GM18498 (cell line): Measurements from ENCODE around the gene DGKH.
"Not testable (repeated sequence)": the region's sequence is repeated elsewhere in the genome, so short reads cannot be mapped to it uniquely, and the experiment has no call there.

ENCODE experiments used
- ATAC-seq: cut with Tn5 transposase; IDR thresholded peaks from one replicate; pipeline ENCODE4 v1.9.1; 2021; ENCODE audit warnings: mild to moderate bottlenecking, moderate library complexity; ENCODE audit not compliant: unreplicated experiment

DGKH gene

DNA sequence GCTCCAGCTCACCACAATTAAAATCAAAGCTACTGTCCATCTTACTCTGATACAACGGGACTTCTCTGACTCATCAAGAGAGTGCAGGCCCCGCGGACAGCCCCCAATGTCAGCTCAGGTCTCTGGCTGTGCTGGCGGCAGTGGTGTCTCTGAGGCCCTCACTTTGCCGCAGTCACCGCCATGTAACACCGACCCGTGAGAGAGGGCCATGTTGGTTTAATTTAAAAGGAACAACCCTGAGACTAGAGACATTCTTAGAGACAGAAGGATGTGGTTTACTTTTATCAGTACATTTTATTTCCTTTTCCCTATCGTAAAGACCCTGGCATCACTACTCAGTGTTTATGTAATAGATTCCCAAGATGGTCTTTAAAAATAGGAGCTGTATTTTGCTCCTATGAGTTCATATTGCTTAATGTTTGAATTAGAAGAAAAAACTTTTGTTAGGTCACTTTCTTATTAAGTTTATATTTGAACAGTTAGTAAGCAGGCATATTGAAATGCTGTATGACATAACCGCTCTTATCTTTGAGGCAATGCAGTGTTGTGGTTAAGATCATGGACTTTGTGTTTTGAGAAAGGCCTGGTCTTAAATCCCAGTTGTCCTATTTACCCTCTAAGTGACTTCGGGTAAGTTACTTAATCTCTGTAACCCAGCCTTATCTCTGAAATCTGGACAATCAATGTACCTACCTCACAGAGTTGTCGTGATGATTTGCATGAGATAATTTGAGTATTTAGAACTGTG lies 23.4 kb downstream of the DGKH start:
- no peak for ATAC-seq

DNA sequence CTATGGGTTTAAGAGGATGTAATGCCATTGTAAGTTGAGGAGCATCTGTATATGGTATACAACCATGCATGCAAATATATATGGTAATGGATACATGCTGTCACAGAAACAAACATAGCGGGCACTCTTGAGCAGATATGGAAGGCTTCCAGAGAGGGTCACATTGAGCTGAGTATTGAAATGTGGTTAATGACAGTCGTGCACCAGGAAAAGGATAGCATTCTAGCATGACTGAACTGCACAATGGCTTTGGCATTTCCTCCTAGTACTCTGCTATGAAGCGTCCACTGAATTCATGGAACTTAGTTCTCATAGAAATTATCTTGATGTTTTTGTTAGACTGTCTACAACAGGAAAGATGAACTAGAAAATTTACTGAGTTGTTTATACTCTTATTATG lies 25.2 kb downstream of the DGKH start:
- no peak for ATAC-seq

DNA sequence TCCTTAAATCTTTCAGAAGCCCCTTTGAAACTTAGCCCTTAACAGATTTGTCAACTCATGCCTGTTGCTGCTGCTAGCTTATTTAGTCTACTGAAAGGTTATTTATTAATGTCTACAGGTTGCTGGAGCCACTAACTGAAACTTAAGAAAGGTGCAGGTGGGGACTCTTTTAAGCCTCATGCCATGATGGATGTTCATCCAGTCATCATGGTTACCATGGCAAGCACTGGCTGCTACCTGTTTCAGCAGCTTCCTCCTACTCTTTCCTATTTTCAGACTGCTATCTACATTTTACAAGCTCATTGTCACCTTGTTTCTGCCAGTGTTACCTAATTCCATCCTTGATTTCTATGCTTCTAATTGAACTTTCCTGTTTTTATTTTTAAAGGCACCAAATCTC lies 27.1 kb downstream of the DGKH start:
- no peak for ATAC-seq

DNA sequence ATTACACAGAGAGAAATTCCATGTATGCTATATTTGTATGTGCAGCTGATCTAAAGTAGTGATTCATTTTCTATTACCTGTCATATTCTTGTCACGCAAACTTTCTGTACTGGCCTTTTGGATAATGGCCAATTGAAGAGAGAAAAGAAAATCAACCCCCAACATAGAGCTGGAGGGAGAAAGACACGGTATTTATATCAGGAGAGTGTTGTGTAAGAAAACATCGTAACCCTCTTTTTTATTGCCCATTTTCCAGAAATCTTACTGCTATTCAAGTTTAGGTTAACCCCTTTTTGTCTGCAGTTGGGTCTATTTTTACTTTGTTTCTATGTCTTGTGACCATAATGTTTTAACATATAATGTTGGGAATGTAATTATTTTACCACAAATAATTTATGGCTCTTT lies 27.9 kb downstream of the DGKH start:
- no peak for ATAC-seq

DNA sequence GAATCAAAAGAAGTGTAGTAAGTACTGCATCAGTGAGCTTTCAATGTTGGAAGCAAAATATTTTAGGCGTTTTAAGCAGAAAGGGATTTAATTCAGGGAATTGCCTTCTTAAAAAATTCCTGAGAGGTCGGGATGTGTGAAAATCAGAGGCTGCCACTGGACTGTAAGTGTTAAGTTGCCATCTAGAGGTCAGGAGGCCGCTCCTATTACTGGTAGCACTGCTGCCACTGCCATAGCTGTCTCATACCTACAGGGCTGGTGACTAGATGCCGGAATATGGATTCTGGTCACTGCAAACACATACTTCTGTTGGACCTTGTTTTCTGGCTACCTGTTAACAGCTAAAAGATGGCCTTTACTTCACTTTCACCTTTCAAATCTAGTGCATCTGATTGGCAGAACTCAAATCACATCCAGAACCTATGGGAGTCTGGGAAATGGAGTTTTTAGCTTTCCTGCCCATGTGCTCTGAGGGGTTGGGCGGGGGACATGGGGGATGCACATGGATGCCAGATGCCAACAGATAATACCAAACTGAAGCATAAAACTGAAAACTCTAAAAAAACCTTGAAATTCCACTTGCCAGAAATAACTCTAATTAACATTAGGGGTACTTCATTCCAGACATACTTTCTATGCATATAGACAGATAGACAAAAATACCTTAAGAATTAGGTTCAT lies 29.8 kb downstream of the DGKH start:
- no peak for ATAC-seq

DNA sequence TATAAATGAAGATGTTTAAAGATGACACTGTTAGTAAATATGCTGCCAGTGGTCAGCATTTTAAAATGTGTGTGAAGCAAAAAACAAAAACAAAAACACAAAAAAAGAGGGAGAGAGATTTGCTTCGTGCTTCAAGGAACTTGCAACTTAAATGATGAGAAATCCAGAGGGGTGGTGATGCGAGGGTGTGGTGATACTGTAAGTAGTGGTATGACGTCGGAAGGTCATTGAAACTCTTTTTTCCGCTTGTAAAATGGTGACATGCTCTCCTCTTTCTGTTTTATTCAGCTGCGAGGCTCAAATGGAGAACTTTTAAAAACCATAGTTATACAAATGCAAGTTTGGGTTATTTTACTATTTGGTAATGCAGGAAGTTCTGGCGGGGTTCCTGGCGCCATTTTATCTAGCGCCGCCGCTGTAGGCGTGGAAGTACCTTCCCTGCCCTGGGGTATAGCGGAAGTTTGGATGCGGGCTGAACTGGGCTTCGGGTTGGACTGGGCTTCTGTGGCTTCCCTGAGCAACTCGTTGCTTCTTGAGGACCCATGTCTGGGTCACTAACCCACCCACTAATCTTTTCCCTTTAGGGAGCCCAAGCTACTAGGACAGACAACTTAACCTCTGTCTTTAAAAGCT lies 34.8 kb downstream of the DGKH start:
- ATAC-seq = no peak

DNA sequence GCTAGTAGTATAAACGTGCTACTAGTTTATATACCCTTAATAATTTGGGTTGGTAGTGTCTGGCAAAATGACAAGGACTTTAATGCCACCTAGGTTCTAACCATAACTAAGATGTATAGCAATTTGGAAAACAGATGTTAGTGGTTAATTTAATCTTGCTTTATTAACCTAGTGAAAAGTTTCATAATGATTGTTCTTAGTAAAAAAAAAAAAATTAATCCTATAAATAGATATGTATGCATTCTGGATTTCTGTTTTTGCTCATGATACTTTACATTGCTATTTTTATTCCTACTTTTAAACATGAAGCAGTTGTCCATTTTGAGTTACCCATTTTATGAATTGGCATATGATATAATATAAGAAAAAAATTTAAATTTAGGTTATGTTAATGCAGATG lies 36.3 kb downstream of the DGKH start:
- ATAC-seq = no peak

DNA sequence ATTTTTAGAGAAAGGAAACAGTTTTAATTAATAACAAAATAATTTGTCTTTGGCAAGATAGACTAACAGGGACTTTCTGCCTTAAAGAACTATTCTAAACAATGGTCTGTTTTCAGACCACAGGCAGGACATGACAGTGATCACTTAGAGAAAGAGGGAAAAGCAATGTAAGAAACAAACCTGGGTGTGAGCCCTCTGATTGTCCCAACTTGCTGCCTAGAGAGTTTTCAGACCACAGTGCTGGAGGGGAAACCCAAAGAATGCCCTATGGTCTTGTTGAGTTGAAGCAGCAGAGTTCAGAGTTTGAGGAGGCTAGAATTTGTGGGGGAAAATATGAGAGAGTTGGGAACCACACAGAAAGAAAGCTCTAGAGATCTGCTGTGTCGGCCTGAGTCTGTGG lies 38.1 kb downstream of the DGKH start:
- peak; percentile 59 for ATAC-seq

DNA sequence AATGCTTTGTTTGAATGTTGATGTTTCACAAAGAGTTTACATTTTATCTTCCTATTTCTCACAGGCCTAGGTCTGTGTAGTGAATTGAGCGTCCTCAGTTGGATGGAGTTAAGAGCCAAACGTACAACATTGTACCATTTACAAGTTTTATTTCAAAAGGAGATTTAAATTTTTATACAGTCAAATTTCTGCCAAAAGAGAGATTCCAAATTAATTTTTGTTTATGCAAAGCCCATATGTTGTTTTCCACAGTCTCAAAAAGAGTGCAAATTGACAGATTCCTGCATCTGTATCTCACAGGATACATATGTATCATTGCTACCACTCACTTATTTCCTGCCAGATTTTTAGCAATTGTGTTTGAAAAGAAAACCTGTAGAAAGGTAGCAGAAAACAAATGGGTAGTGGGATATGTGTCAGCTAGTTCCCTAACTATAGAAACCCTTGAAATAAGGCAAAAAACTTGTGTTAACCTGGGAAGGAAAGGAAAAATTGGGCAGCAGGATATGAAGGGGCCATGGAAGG lies 46.1 kb downstream of the DGKH start:
- no peak for ATAC-seq

DNA sequence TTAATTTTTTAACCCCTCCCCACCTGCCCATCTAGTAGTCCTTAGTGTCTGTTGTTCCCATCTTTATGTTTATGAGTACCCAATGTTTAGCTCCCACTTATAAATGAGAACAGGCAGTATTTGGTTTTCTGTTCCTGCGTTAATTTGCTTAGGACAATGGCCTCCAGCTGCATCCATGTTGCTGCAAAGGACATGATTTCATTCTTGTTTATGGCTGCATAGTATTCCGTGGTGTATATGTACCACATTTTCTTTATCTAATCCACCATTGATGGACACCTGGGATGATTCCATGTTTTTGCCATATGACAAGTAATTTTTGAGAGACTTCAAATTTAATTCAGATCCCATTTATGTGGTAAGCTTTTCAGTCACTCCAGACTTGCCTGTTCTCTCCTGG lies 47.8 kb downstream of the DGKH start:
- not testable (repeated sequence) for ATAC-seq

DNA sequence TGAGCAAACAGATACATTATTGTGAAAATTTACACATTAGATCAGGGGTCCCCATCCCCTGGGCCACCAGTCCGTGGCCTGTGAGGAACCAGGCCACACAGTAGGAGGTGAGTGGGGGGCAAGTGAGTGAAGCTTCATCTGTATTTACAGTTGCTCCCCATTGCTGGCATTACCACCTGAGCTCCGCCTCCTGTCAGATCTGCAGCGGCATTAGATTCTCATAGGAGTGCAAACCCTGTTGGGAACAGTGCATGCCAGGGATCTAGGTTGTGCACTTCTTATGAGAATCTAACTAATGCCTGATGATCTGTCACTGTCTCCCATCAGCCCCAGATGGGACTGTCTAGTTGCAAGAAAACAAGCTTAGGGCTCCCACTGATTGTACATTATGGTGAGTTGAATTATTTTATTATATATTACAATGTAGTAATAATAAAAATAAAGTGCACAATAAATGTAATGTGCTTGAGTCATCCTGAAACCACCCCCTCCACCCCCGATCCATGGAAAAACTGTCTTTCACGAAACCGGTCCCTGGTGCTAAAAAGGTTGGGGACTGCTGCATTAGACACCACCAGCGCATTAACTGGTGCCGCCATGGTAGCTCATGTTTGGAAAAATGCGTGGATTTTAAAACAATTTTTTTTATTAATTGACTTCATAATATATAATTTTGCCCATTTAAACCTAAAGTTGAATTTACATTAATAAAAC lies 51.7 kb downstream of the DGKH start:
- ATAC-seq = no peak

DNA sequence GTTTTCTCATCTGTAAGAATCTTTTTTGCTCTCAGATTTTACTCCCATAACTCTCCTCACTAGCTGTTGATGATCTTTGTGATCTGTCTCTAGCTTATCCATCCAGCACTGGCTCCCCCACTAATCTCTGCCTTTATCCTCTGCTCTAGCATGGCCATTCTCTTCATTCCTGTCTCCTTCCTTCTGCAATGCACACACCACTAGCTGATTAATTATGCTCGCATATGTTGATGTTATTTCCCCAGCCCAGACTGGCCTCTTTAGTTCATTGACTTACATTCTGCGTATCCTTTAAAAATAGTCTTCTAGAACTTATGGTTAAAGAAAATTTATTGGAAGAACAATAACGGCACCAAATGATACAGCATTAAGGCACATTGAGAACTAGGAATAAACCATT lies 52.5 kb downstream of the DGKH start:
- no peak for ATAC-seq

DNA sequence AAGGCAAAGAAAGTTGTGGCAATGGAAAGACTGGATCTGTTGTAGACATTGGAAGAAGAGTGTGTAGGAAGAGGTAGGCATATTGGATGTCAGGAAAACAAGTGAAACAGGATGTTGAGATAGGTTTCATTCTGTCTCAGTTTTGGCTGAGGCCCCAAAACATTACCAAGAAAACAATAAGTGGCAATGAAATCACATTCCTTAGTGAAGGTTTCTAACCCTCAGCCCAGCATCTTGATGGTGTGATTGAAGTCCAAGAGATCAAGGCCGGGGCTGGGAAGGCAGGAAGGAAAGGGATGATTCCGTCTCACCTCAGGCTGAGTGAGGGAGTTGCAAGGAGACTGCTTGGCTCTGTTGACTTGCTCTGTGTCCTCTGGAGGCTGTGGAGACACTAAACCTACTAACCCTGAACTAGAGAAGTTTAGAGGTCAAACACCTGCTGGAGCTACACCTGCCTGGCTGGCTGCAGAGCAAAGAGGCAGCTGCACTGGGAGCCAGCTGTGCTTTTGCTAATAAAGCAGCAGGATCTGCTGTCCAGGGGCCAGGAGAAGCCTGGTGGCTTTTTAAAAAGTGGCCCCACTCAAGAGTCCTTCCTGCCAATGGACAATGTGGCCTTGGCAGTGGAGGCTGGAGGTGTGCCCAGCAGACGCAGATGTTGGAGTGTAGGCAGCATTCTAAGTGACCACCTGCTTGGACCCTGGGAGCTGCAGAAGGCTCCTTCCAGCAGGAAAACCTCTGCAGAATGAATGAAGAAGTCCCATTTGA lies 53.6 kb downstream of the DGKH start:
- ATAC-seq = no peak

DNA sequence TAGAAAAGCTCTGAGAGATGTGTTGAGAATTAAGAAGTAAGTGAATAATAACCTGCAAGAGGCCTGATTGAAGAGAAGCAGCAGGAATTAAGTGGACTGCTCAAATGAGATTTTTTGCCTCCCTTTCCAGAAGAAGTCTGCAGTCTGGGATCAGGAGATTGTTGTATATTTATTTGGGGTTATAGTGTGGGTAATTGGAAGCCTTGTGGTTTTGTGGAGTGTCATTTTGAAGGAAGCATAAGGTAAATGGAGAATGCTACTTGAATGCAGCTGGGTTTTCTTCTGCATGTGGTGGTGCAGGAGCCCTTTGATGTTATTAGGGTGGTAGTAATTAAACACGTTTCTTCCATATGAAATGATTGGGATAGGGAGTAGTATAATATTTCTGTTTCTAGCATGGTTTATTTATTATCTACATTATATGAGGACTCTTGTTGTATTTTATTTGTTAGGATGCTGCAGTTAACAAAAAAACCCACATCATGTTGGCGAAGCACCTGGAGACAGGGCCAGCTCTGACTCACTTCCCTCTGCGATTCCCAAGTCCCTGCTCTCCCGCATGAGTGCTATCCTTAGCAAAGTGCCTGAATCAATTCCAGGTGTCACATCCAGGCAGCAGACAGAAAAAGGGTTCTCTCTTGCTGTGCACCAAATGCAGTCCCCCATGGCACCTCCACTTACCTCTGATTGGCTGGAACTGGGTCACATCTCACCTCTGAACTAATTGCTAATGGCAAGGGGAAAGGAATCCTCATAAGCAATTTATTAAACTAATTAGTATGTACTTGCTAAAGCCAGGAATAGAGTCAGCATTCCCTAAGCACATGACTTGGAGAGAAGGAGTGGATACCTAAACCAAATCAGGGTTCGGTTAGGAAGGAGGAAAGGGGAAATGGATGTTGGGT lies 54.8 kb downstream of the DGKH start:
- ATAC-seq = no peak

DNA sequence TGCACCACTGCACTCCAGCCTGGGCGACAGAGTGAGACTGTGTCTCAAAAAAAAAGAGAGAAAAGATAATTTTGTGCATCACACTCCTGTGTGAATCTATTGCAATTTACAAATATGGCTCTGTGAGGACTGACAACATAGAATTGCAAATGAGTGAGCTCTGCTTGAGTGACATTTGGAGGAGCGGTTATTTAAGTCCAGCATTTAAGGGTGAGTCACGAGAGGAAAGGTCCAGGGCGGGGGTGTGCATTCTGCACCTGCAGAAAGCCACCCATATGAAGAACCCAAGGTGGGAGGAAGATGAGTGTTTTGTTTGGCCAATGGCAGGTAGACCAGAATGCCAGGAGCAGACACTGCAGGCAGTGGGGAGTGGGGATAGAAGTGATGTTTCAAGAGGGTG lies 58.5 kb downstream of the DGKH start:
- ATAC-seq = no peak

DNA sequence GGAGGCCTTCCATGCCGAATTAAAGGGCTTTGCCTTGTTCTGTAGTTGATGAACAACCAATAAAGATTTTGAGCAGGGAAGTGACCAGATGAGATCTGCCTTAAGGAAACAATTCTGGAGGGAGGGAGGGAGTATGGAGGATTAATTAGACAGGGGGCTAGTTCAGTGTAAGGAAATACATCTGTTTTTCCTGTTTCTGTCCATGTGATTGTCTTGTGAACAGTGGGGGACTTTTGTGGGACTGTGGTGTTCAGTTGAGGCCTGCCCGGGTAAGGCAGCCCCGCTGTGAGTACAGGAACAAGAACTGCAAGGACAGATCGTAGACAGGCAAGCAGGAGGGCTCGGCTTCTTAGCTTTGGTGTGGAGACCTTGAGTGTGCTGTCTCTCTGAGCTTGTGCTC lies 59.0 kb downstream of the DGKH start:
- ATAC-seq = no peak

DNA sequence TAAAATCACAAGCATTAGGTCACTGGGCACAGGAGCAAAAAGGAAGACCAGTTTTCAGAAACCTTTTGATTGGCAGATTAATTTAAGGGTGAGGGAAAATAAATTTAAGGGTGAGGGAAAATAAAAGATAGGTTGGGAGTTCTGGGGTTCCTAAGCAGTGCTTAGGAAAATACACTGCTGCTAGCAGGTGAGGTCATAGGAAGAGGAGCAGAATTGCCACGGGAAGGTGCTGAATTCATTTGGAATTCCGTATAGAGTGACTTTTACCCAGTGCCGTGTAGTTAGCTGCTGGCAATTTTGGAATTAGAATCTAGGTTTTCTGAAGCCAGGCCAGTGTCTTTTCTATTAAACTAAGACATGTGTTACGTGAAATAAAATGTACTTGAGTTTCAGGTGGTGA lies 59.8 kb downstream of the DGKH start:
- ATAC-seq = no peak

DNA sequence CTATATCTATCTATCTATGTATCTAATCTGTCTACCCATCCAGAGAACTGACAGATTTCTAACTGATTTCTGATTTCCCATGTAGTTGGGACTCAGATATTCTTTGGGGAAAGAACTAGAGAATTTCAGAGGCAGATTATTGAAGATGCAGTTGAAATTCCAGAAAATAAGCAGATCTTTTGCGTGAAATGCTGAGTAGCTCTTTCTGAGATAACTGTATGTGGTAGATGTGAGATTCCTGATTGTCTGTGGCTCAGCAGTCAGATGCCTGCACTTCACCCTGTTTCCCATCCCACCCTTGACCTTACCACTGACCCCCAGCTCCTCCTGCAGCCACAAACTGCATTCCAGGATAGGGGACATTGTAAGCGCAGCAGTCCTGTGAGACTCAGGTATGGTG lies 61.5 kb downstream of the DGKH start:
- no peak for ATAC-seq

DNA sequence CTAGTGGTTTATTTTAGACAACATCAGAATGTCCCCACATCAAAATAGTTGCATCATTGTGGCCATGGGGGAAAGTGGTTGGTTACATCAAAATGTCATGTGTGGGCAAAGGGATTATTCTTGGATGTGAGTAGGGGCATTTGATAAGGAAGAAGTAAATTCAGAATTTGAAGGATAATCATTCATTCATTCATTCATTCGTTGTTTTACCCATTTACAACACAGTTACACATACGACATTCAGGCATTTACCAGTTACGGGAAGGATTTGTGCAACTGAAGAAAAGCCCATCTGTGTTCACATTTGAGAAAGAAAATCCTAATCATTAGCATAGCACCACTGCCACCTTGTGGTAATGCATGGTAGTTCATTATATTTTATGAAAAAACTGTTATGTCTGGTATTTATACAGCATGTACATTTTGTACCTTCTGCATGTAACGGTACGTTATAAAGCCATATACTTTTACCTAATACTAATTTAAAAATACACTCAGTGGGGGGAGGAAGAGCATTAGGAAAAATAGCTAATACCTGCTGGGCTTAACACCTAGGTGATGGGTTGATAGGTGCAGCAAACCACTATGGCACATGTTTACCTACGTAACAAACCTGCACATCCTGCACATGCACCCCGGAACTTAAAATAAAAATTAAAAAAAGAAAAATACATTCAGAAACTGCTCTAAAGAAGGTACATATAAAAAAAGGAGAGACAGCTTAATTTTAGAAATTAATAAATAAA lies 62.1 kb downstream of the DGKH start:
- ATAC-seq = no peak
